Neuron (in vitro differentiated cells): ENCODE measurements around the gene C5orf22.

Experiments used
- H2AFZ ChIP-seq: one replicate; pipeline ENCODE4 v1.6.1; 2013; ENCODE audit warnings: low read depth, mild to moderate bottlenecking, inconsistent platforms, low read length, moderate library complexity
- H3K27me3 ChIP-seq: one replicate; pipeline ENCODE4 v1.6.1; 2013; ENCODE audit warnings: low read length; ENCODE audit not compliant: insufficient read depth
- H3K36me3 ChIP-seq: one replicate; pipeline ENCODE4 v1.6.1; 2013; ENCODE audit warnings: low read length; ENCODE audit not compliant: insufficient read depth
- H3K4me1 ChIP-seq: one replicate; pipeline ENCODE4 v1.6.1; 2013; ENCODE audit warnings: low read length; ENCODE audit not compliant: insufficient read depth
- H3K4me3 ChIP-seq: 2 replicates; pipeline ENCODE4 v1.5.1; 2013; ENCODE audit warnings: mild to moderate bottlenecking, low read length, moderate library complexity
- H3K9me3 ChIP-seq: one replicate; pipeline ENCODE4 v1.6.1; 2013; ENCODE audit warnings: low read length

The C5orf22 gene

DNA sequence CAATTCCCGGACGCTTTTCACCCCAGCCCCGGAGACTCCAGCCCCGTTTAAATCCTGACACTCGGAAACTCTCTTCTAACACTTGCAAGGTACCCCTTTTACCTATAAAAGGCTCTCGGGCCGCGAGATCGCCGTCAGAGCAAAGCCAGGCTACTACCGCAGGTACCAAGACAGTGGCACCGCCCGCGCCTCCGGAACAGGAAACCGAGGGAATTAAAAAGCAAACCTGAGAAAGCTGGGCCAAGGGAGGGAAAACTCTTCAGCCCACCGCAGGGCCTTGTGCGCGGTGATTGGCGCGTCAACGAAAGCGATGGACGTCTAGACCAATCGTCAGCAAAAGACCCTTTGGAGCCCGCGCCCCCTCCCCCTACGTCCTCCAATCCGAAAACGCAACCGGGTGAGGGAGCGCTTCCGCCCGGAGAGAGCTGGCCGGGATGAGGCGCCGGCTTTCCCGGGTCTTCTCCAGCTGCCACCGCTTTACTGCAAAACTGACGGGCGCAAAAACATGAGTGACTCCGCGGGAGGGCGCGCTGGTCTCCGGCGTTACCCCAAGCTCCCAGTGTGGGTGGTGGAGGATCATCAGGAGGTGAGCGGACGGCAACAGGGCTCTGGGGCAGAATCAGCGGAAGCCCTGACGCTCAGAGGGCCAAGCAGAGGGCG is at the start of gene C5orf22, which contains the start of gene DROSHA:
Gene C5orf22 (plus strand): TSS at position 414 of the 660 bp plus-strand sequence. CDS start 92 bp downstream, at position 506.
Gene DROSHA (minus strand): TSS at position 206 of the 660 bp plus-strand sequence. CDS start 3,034 bp downstream, outside the sequence.
- no peaks in the 10 kb centered on the region for H3K27me3 ChIP-seq
- H2AFZ ChIP-seq: peak within 1 kb of the TSS; percentile 81
- peaks cover 29% of the 10 kb centered on the region for H3K4me1 ChIP-seq
- no peaks in the 10 kb centered on the region for H3K9me3 ChIP-seq
- peaks cover 53% of the 10 kb centered on the region for H3K36me3 ChIP-seq
- peak within 1 kb of the TSS; percentile 78 for H3K4me3 ChIP-seq

- H3K4me3 ChIP-seq: no peak overlapping the region
These were observed 46.5 kb upstream of the C5orf22 start for GRCh38 chr5:31485376-31486207.

GRCh38 chr5:31486441-31486840 is 45.7 kb upstream of the C5orf22 start:
- H2AFZ ChIP-seq: no peak overlapping the region
- peaks cover 70% of the 10 kb centered on the region for H3K36me3 ChIP-seq
- H3K9me3 ChIP-seq: no peaks in the 10 kb centered on the region
- no peak overlapping the region for H3K4me3 ChIP-seq
- no peaks in the 10 kb centered on the region for H3K4me1 ChIP-seq
- H3K27me3 ChIP-seq: no peaks in the 10 kb centered on the region

More at GRCh38 chr5:31485376-31486207, 46.5 kb upstream of the C5orf22 start:
- H3K36me3 ChIP-seq: peaks cover 67% of the 10 kb centered on the region
- no peak overlapping the region for H2AFZ ChIP-seq
- no peaks in the 10 kb centered on the region for H3K4me1 ChIP-seq
- H3K27me3 ChIP-seq: no peaks in the 10 kb centered on the region
- H3K9me3 ChIP-seq: no peaks in the 10 kb centered on the region

GRCh38 chr5:31487506-31487905 is 44.6 kb upstream of the C5orf22 start:
- no peak overlapping the region for H2AFZ ChIP-seq
- no peak overlapping the region for H3K4me3 ChIP-seq
- H3K27me3 ChIP-seq: no peaks in the 10 kb centered on the region
- H3K4me1 ChIP-seq: no peaks in the 10 kb centered on the region
- H3K36me3 ChIP-seq: peaks cover 70% of the 10 kb centered on the region
- H3K9me3 ChIP-seq: no peaks in the 10 kb centered on the region

GRCh38 chr5:31492869-31493268 is 39.2 kb upstream of the C5orf22 start:
- Histone ChIP-seq H3K36me3 (peaks cover 79% of the 10 kb centered on the region), H3K4me3 (no peak overlapping the region)

GRCh38 chr5:31495336-31495735 is 36.8 kb upstream of the C5orf22 start:
- Histone ChIP-seq H3K4me1 (no peaks in the 10 kb centered on the region), H3K27me3 (no peaks in the 10 kb centered on the region), H3K4me3 (no peak overlapping the region), H2AFZ (no peak overlapping the region), H3K9me3 (no peaks in the 10 kb centered on the region), H3K36me3 (peaks cover 87% of the 10 kb centered on the region)

More at GRCh38 chr5:31492869-31493268, 39.2 kb upstream of the C5orf22 start:
- no peaks in the 10 kb centered on the region for H3K9me3 ChIP-seq
- no peak overlapping the region for H2AFZ ChIP-seq
- H3K4me1 ChIP-seq: no peaks in the 10 kb centered on the region
- H3K27me3 ChIP-seq: no peaks in the 10 kb centered on the region

- peaks cover 89% of the 10 kb centered on the region for H3K36me3 ChIP-seq
- no peak overlapping the region for H3K4me3 ChIP-seq
These were observed 35.8 kb upstream of the C5orf22 start for GRCh38 chr5:31496301-31496700.

DNA sequence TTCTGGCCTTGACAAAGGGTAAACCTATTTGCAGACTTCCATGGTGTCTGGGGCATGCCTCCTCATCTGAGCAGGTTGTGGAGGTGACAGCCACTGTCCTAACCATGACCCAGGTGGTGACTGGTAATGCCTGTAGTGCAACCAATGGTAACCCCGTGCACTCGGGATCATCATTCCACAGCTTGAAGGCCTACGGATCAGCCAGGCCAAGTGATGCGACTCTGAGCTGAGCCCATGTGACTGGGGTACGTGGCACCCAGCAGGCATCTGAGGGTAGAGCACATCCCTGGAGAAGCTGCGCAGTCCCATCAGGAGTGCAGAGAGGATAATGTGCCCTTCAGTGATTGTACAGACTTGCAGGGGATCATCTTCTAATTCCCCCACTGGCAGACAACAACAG is 35.2 kb upstream of the C5orf22 start:
- no peaks in the 10 kb centered on the region for H3K9me3 ChIP-seq
- H2AFZ ChIP-seq: no peak overlapping the region
- no peak overlapping the region for H3K4me3 ChIP-seq
- H3K36me3 ChIP-seq: peaks cover 89% of the 10 kb centered on the region
- no peaks in the 10 kb centered on the region for H3K4me1 ChIP-seq
- no peaks in the 10 kb centered on the region for H3K27me3 ChIP-seq

More at GRCh38 chr5:31496301-31496700, 35.8 kb upstream of the C5orf22 start:
- no peaks in the 10 kb centered on the region for H3K27me3 ChIP-seq
- H2AFZ ChIP-seq: no peak overlapping the region
- no peaks in the 10 kb centered on the region for H3K9me3 ChIP-seq
- H3K4me1 ChIP-seq: no peaks in the 10 kb centered on the region

- Histone ChIP-seq H3K27me3 (no peaks in the 10 kb centered on the region), H3K36me3 (peaks cover 94% of the 10 kb centered on the region), H3K9me3 (no peaks in the 10 kb centered on the region)
These were observed 31.8 kb upstream of the C5orf22 start for GRCh38 chr5:31500256-31500655.

GRCh38 chr5:31502506-31502905 is 29.6 kb upstream of the C5orf22 start:
- no peaks in the 10 kb centered on the region for H3K9me3 ChIP-seq
- peaks cover 82% of the 10 kb centered on the region for H3K36me3 ChIP-seq
- no peaks in the 10 kb centered on the region for H3K4me1 ChIP-seq

More at GRCh38 chr5:31500256-31500655, 31.8 kb upstream of the C5orf22 start:
- Histone ChIP-seq H3K4me3 (no peak overlapping the region), H3K4me1 (no peaks in the 10 kb centered on the region), H2AFZ (no peak overlapping the region)

DNA sequence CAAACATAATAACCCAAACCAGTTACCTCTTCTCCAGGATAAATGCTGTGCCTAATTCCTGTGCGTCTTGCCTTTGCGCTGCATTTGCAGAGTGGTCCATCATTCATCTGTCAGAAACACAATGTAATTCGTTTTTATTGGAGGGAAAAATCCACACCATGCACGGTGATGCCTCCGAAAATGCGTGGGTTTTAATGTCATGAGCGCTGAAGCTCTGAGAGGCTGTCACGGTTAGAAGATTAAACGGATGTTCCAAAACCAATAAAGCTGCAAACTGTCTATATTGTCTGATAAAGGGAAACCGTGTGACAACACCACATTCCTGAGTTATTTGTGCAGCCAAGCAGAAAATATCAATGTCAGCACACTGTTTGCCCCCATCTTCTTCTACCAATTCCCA is 27.6 kb upstream of the C5orf22 start:
- peaks cover 82% of the 10 kb centered on the region for H3K36me3 ChIP-seq
- H3K4me3 ChIP-seq: no peak overlapping the region
- no peak overlapping the region for H2AFZ ChIP-seq
- no peaks in the 10 kb centered on the region for H3K4me1 ChIP-seq
- no peaks in the 10 kb centered on the region for H3K27me3 ChIP-seq
- no peaks in the 10 kb centered on the region for H3K9me3 ChIP-seq

More at GRCh38 chr5:31502506-31502905, 29.6 kb upstream of the C5orf22 start:
- no peak overlapping the region for H3K4me3 ChIP-seq
- no peaks in the 10 kb centered on the region for H3K27me3 ChIP-seq
- H2AFZ ChIP-seq: no peak overlapping the region

DNA sequence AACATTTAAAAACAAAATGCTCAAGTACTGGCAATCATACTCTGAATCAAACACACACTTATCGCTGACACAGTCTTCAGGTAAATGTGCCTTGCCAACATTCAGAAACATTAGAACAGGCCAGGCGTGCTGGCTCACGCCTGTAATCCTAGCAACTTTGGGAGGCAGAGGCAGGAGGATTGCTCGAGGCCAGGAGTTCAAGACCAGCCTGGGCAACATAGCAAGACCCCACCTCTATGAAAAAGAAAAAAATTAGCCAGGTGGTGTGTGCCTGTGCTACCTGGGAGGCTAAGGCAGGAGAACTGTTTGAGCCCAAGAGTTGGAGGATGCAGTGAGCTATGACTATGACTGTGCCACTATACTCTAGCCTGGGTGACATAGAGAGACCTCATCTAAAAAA is 20.8 kb upstream of the C5orf22 start:
- H3K9me3 ChIP-seq: no peaks in the 10 kb centered on the region
- no peaks in the 10 kb centered on the region for H3K27me3 ChIP-seq
- H2AFZ ChIP-seq: no peak overlapping the region
- H3K36me3 ChIP-seq: peaks cover 85% of the 10 kb centered on the region
- no peak overlapping the region for H3K4me3 ChIP-seq
- no peaks in the 10 kb centered on the region for H3K4me1 ChIP-seq

DNA sequence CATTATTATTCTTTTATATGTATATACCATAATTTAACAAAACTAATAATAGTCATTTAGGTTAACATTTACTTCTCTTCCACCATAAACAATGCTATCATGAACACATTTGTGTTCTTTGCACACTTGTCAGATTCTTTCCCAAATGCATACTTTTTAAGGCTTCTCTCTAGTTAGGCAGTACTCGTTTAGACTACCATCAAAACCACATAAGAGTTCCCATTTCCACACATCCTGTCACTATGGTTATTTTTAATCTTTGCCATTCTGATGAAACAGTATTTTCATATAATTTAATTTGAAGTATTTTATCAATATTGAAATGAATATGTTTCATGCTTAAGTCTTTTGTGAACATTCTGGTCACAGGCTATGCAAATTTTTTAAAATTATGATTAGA is 15.3 kb upstream of the C5orf22 start:
- Histone ChIP-seq H3K4me3 (no peak overlapping the region), H3K9me3 (no peaks in the 10 kb centered on the region), H2AFZ (no peak overlapping the region), H3K4me1 (no peaks in the 10 kb centered on the region), H3K27me3 (no peaks in the 10 kb centered on the region), H3K36me3 (peaks cover 77% of the 10 kb centered on the region)
